Activated CD4-positive, alpha-beta memory T cell treated with anti-CD3 and anti-CD28 coated beads, Interleukin-2, amount 10 ng/mL, durations not matched to agents 7 days and 5 days (primary cell): ENCODE results near the gene CKAP4. TPM values are rescaled to one million over a fixed set of nuclear protein-coding genes. Genes with fewer than 3 reads are reported as not detected.

Source experiments
- CTCF ChIA-PET: fragments of 350-600 bp; sonication (Branson Sonifier 250); formaldehyde crosslinking; loops from one replicate; lab custom pipeline; 2021; ENCODE audit warnings: antibody characterized with exemption, inconsistent platforms; lab: Charles Lee
- POLR2A ChIA-PET: fragments of 350-600 bp; sonication (Branson Sonifier 250); formaldehyde crosslinking; loops from one replicate; lab custom pipeline; 2021; ENCODE audit warnings: antibody characterized with exemption; lab: Charles Lee
- DNase-seq: peaks from one replicate; pipeline ENCODE4 v3.0.0-alpha.2; 2020
- H3K27ac Mint-ChIP-seq: one replicate; pipeline ENCODE4 v1.8.0; 2021; ENCODE audit warnings: mild to moderate bottlenecking, mixed read lengths
- H3K27me3 Mint-ChIP-seq: one replicate; pipeline ENCODE4 v1.8.0; 2021; ENCODE audit warnings: mixed read lengths
- H3K36me3 Mint-ChIP-seq: one replicate; pipeline ENCODE4 v1.8.0; 2021; ENCODE audit warnings: low read depth, mixed read lengths
- H3K4me1 Mint-ChIP-seq: one replicate; pipeline ENCODE4 v1.8.0; 2021; ENCODE audit warnings: mixed read lengths
- H3K4me3 Mint-ChIP-seq: one replicate; pipeline ENCODE4 v1.8.0; 2021; ENCODE audit warnings: mild to moderate bottlenecking, mixed read lengths
- H3K9me3 Mint-ChIP-seq: one replicate; pipeline ENCODE4 v1.8.0; 2021; ENCODE audit warnings: mixed read lengths
- total RNA-seq, 2 experiments: library from RNA; stranded (reverse); gene quantifications; one replicate each; pipeline ENCODE4 v1.2.3, GENCODE V29; 2021

Gene CKAP4
- total RNA-seq, 2 experiments from 2014 or later = 5.2 to 5.3 TPM

- CTCF ChIA-PET = interaction anchor here (0.5 to 4.9 kb wide), 11 partner anchors 17 to 284 kb away, joined by 3 to 100 read pairs (median 7); partner anchors contain the start of genes CKAP4 and POLR3B
- no peak for DNase-seq
- Mint-ChIP-seq H3K36me3 (no peaks in the 10 kb centered on the region), H3K27ac (no peak overlapping the region), H3K27me3 (no peaks in the 10 kb centered on the region), H3K4me1 (peaks cover 13% of the 10 kb centered on the region), H3K9me3 (no peaks in the 10 kb centered on the region), H3K4me3 (no peak overlapping the region)
- POLR2A ChIA-PET = interaction anchor here (1.6 to 1.9 kb wide), 3 partner anchors 19 to 73 kb away, joined by 4 to 12 read pairs (median 6); no protein-coding TSS in a partner anchor
These were observed 19.5 kb downstream of the CKAP4 start for GRCh38 chr12:106228320-106228710.

- H3K27ac Mint-ChIP-seq = peak overlapping the region; percentile 63
- no peaks in the 10 kb centered on the region for H3K27me3 Mint-ChIP-seq
- no peaks in the 10 kb centered on the region for H3K36me3 Mint-ChIP-seq
- H3K4me3 Mint-ChIP-seq = no peak overlapping the region
- DNase-seq = peak; percentile 65
- peaks cover 13% of the 10 kb centered on the region for H3K4me1 Mint-ChIP-seq
- POLR2A ChIA-PET = interaction anchor here (1.2 to 1.9 kb wide), 6 partner anchors 19 to 74 kb away, joined by 3 to 12 read pairs (median 6); no protein-coding TSS in a partner anchor
- CTCF ChIA-PET = interaction anchor here (0.5 to 4.9 kb wide), 18 partner anchors 8 to 283 kb away, joined by 3 to 100 read pairs (median 5); partner anchors contain the start of genes CKAP4 and POLR3B
- no peaks in the 10 kb centered on the region for H3K9me3 Mint-ChIP-seq
These were observed 20.0 kb downstream of the CKAP4 start for GRCh38 chr12:106227641-106228319.

- ChIA-PET POLR2A (interaction anchor here (1.2 to 1.9 kb wide), 7 partner anchors 20 to 130 kb away, joined by 3 to 12 read pairs (median 5); partner anchors contain the start of gene POLR3B), CTCF (interaction anchor here (0.7 to 4.9 kb wide), 21 partner anchors 9 to 694 kb away, joined by 3 to 100 read pairs (median 5); partner anchors contain the start of genes CKAP4 and POLR3B)
- Mint-ChIP-seq H3K4me1 (peaks cover 15% of the 10 kb centered on the region), H3K27ac (peak overlapping the region; percentile 63), H3K27me3 (no peaks in the 10 kb centered on the region), H3K9me3 (no peaks in the 10 kb centered on the region), H3K36me3 (no peaks in the 10 kb centered on the region), H3K4me3 (no peak overlapping the region)
- peak; percentile 34 for DNase-seq
These were observed 20.8 kb downstream of the CKAP4 start for GRCh38 chr12:106226884-106227640.

GRCh38 chr12:106224355-106224706, 23.5 kb downstream of the CKAP4 start:
- no peak overlapping the region for H3K27ac Mint-ChIP-seq
- ChIA-PET POLR2A (no interaction called here), CTCF (interaction anchor here (0.6 to 1.9 kb wide), 23 partner anchors 9 to 804 kb away, joined by 3 to 16 read pairs (median 4); no protein-coding TSS in a partner anchor)
- H3K9me3 Mint-ChIP-seq = no peaks in the 10 kb centered on the region
- no peaks in the 10 kb centered on the region for H3K36me3 Mint-ChIP-seq
- peaks cover 22% of the 10 kb centered on the region for H3K4me1 Mint-ChIP-seq
- DNase-seq = no peak
- H3K4me3 Mint-ChIP-seq = no peak overlapping the region
- H3K27me3 Mint-ChIP-seq = peaks cover 3% of the 10 kb centered on the region

GRCh38 chr12:106223485-106224354, 24.1 kb downstream of the CKAP4 start:
- CTCF ChIA-PET = interaction anchor here (0.6 to 1.9 kb wide), 24 partner anchors 9 to 803 kb away, joined by 3 to 16 read pairs (median 4); no protein-coding TSS in a partner anchor
- Mint-ChIP-seq H3K9me3 (no peaks in the 10 kb centered on the region), H3K4me3 (no peak overlapping the region), H3K27ac (no peak overlapping the region), H3K4me1 (peaks cover 22% of the 10 kb centered on the region), H3K36me3 (no peaks in the 10 kb centered on the region), H3K27me3 (peaks cover 3% of the 10 kb centered on the region)
- POLR2A ChIA-PET = no interaction called here
- peak; percentile 76 for DNase-seq

- Mint-ChIP-seq H3K4me3 (no peak overlapping the region), H3K9me3 (peaks cover 5% of the 10 kb centered on the region), H3K27me3 (peaks cover 7% of the 10 kb centered on the region), H3K27ac (no peak overlapping the region), H3K36me3 (no peaks in the 10 kb centered on the region), H3K4me1 (peaks cover 9% of the 10 kb centered on the region)
- POLR2A ChIA-PET = no interaction called here
- CTCF ChIA-PET = no interaction called here
- no peak for DNase-seq
These were observed 27.3 kb downstream of the CKAP4 start for GRCh38 chr12:106220536-106220935.

- Mint-ChIP-seq H3K36me3 (no peaks in the 10 kb centered on the region), H3K27ac (no peak overlapping the region), H3K27me3 (peaks cover 11% of the 10 kb centered on the region), H3K4me3 (no peak overlapping the region), H3K9me3 (peaks cover 5% of the 10 kb centered on the region), H3K4me1 (peaks cover 9% of the 10 kb centered on the region)
- ChIA-PET POLR2A (no interaction called here), CTCF (no interaction called here)
- DNase-seq = no peak
These were observed 28.8 kb downstream of the CKAP4 start for GRCh38 chr12:106219043-106219442.

- DNase-seq = no peak
- ChIA-PET POLR2A (no interaction called here), CTCF (no interaction called here)
- H3K36me3 Mint-ChIP-seq = no peaks in the 10 kb centered on the region
- H3K4me1 Mint-ChIP-seq = peaks cover 9% of the 10 kb centered on the region
- H3K27ac Mint-ChIP-seq = no peak overlapping the region
- H3K27me3 Mint-ChIP-seq = peaks cover 11% of the 10 kb centered on the region
- no peak overlapping the region for H3K4me3 Mint-ChIP-seq
- peaks cover 5% of the 10 kb centered on the region for H3K9me3 Mint-ChIP-seq
These were observed 30.1 kb downstream of the CKAP4 start for GRCh38 chr12:106217706-106218105.

- DNase-seq = no peak
- no peak overlapping the region for H3K27ac Mint-ChIP-seq
- H3K4me1 Mint-ChIP-seq = no peaks in the 10 kb centered on the region
- no peak overlapping the region for H3K4me3 Mint-ChIP-seq
- H3K36me3 Mint-ChIP-seq = no peaks in the 10 kb centered on the region
- POLR2A ChIA-PET = no interaction called here
- H3K9me3 Mint-ChIP-seq = peaks cover 5% of the 10 kb centered on the region
- H3K27me3 Mint-ChIP-seq = peaks cover 27% of the 10 kb centered on the region
- CTCF ChIA-PET = interaction anchor here (0.6 kb wide), 1 partner anchor 11 kb away, joined by 4 read pairs; no protein-coding TSS in a partner anchor
These were observed 33.2 kb downstream of the CKAP4 start for GRCh38 chr12:106214571-106214970.

GRCh38 chr12:106213662-106214061, 34.2 kb downstream of the CKAP4 start:
- no peak overlapping the region for H3K4me3 Mint-ChIP-seq

GRCh38 chr12:106211973-106212372, 35.8 kb downstream of the CKAP4 start:
- Mint-ChIP-seq H3K27ac (no peak overlapping the region), H3K36me3 (no peaks in the 10 kb centered on the region), H3K27me3 (peaks cover 41% of the 10 kb centered on the region), H3K9me3 (no peaks in the 10 kb centered on the region), H3K4me3 (no peak overlapping the region), H3K4me1 (no peaks in the 10 kb centered on the region)
- POLR2A ChIA-PET = no interaction called here
- no peak for DNase-seq
- CTCF ChIA-PET = no interaction called here

More at GRCh38 chr12:106213662-106214061, 34.2 kb downstream of the CKAP4 start:
- no peaks in the 10 kb centered on the region for H3K36me3 Mint-ChIP-seq
- DNase-seq = no peak
- peaks cover 33% of the 10 kb centered on the region for H3K27me3 Mint-ChIP-seq
- H3K27ac Mint-ChIP-seq = no peak overlapping the region
- CTCF ChIA-PET = interaction anchor here (1.0 kb wide), 1 partner anchor 10 kb away, joined by 4 read pairs; no protein-coding TSS in a partner anchor
- no peaks in the 10 kb centered on the region for H3K4me1 Mint-ChIP-seq
- POLR2A ChIA-PET = no interaction called here
- H3K9me3 Mint-ChIP-seq = peaks cover 5% of the 10 kb centered on the region
